Brain microvascular endothelial cell (primary cell): ENCODE data around the gene RSRP1.
"Not testable (repeated sequence)": the region's sequence is repeated elsewhere in the genome, so short reads cannot be mapped to it uniquely, and the experiment has no call there.

ENCODE experiments used
- DNase-seq: peaks from one replicate; pipeline ENCODE4 v3.0.0-alpha.2; 2020
- H3K27ac ChIP-seq: fragments of 250-450 bp; sonication (Bioruptor Pico); 2 replicates; pipeline ENCODE4 v1.5.1; 2020; ENCODE audit warnings: mild to moderate bottlenecking, moderate library complexity
- H3K27me3 ChIP-seq: fragments of 250-450 bp; sonication (Bioruptor Pico); replicated peaks from 2 replicates; pipeline ENCODE4 v1.5.1; 2020; ENCODE audit warnings: mild to moderate bottlenecking
- H3K36me3 ChIP-seq: fragments of 250-450 bp; sonication (Bioruptor Pico); replicated peaks from 2 replicates; pipeline ENCODE4 v1.5.1; 2020; ENCODE audit warnings: mild to moderate bottlenecking
- H3K4me3 ChIP-seq: 2 replicates; pipeline ENCODE4 v1.5.1; 2011; ENCODE audit warnings: low read depth, mild to moderate bottlenecking, control low read depth, low read length, moderate library complexity
- CTCF ChIP-seq: IDR thresholded peaks from 2 replicates; pipeline ENCODE4 v1.5.1; 2011; ENCODE audit warnings: low read depth, mild to moderate bottlenecking, moderate library complexity, low read length, control low read depth, inconsistent platforms; ENCODE audit errors: missing control alignments
- in situ Hi-C: cut with HindIII; loops from 2 replicates; pipeline ENCODE4 v1.10.0; 2017; ENCODE audit warnings: low sequenced_read_pairs, low pct_ligation_motif_present

The RSRP1 gene

GRCh38 chr1:25247024-25247828, at the start of gene RSRP1:
Gene RSRP1 (minus strand): TSS chr1:25247454. CDS start chr1:25246963, 491 bp downstream.
- peak; percentile 98 for DNase-seq
- no peaks in the 10 kb centered on the region for H3K27me3 ChIP-seq
- peaks cover 44% of the 10 kb centered on the region for H3K36me3 ChIP-seq
- H3K27ac ChIP-seq, result peak within 1 kb of the TSS; percentile 98
- in situ Hi-C loops, result no loop called here
- no peak for TF ChIP-seq CTCF
- peak within 1 kb of the TSS; percentile 100 for H3K4me3 ChIP-seq

GRCh38 chr1:25296501-25296900, 49.2 kb upstream of the RSRP1 start:
- H3K4me3 ChIP-seq, DNase-seq, in situ Hi-C loops, H3K27ac ChIP-seq, H3K36me3 ChIP-seq, H3K27me3 ChIP-seq: not testable (repeated sequence)

GRCh38 chr1:25294889-25295826, 47.9 kb upstream of the RSRP1 start:
- H3K36me3 ChIP-seq, H3K27ac ChIP-seq, DNase-seq, H3K27me3 ChIP-seq, in situ Hi-C loops, H3K4me3 ChIP-seq: not testable (repeated sequence)

GRCh38 chr1:25293426-25293825, 46.2 kb upstream of the RSRP1 start:
- in situ Hi-C loops, H3K4me3 ChIP-seq, H3K27ac ChIP-seq, DNase-seq, H3K27me3 ChIP-seq, H3K36me3 ChIP-seq: not testable (repeated sequence)

GRCh38 chr1:25290043-25290442, 42.8 kb upstream of the RSRP1 start:
- H3K27ac ChIP-seq, H3K27me3 ChIP-seq, in situ Hi-C loops, H3K36me3 ChIP-seq, H3K4me3 ChIP-seq, DNase-seq: not testable (repeated sequence)
- TF ChIP-seq CTCF, result peak; percentile 28

GRCh38 chr1:25288573-25289101, 41.4 kb upstream of the RSRP1 start:
- H3K36me3 ChIP-seq, in situ Hi-C loops, DNase-seq, H3K27me3 ChIP-seq, H3K27ac ChIP-seq, H3K4me3 ChIP-seq: not testable (repeated sequence)

GRCh38 chr1:25287164-25287563, 39.9 kb upstream of the RSRP1 start:
- H3K36me3 ChIP-seq, H3K27me3 ChIP-seq, H3K27ac ChIP-seq, DNase-seq, in situ Hi-C loops, H3K4me3 ChIP-seq: not testable (repeated sequence)

GRCh38 chr1:25285862-25286261, 38.6 kb upstream of the RSRP1 start:
- H3K27ac ChIP-seq, in situ Hi-C loops: not testable (repeated sequence)

GRCh38 chr1:25279693-25280111, 32.4 kb upstream of the RSRP1 start:
- H3K4me3 ChIP-seq, H3K27me3 ChIP-seq, H3K27ac ChIP-seq, DNase-seq, H3K36me3 ChIP-seq, in situ Hi-C loops: not testable (repeated sequence)

More at GRCh38 chr1:25285862-25286261, 38.6 kb upstream of the RSRP1 start:
- H3K27me3 ChIP-seq, H3K36me3 ChIP-seq, H3K4me3 ChIP-seq, DNase-seq: not testable (repeated sequence)

- in situ Hi-C loops, H3K36me3 ChIP-seq, H3K27me3 ChIP-seq, DNase-seq, H3K27ac ChIP-seq, H3K4me3 ChIP-seq: not testable (repeated sequence)
Measured at GRCh38 chr1:25278790-25279189, 31.5 kb upstream of the RSRP1 start.

GRCh38 chr1:25278358-25278757, 31.1 kb upstream of the RSRP1 start:
- DNase-seq, H3K27me3 ChIP-seq, H3K36me3 ChIP-seq, H3K4me3 ChIP-seq, in situ Hi-C loops, H3K27ac ChIP-seq: not testable (repeated sequence)

- H3K4me3 ChIP-seq, H3K27me3 ChIP-seq, DNase-seq, in situ Hi-C loops, H3K27ac ChIP-seq, H3K36me3 ChIP-seq: not testable (repeated sequence)
Measured at GRCh38 chr1:25277295-25277694, 30.0 kb upstream of the RSRP1 start.
